Measurements from ENCODE around the gene CEACAM19. TPM values are rescaled to one million over a fixed set of nuclear protein-coding genes. Genes with fewer than 3 reads are reported as not detected.

The CEACAM19 gene
- total RNA-seq, 1 experiment from 2014 or later = 3.5 TPM

DNA sequence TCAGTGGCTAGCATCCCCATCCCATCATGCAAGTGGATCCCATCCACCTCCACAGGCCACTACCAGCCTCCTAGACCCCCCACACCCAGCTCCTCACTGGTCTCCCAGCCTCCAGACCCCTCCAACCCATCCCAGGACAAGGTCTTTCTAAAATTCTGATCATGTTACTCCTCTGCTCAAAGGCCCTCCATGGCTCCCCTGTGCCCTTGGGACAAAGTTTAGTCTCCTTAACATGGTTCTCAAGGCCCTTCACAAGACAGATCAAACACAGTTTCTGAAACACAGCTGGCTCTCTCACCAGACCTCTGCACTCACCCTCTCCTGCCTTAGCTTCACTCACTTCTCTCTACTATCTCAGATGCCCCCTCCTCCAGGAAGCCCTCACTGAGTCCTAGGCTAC lies 9.3 kb downstream of the CEACAM19 start:
- no peak overlapping the region for H2BK120ac ChIP-seq (ENCODE audit: low read depth, low read length, poor library complexity, severe bottlenecking)
- H3K27me3 ChIP-seq (ENCODE audit: insufficient read depth, low read length) = no peaks in the 10 kb centered on the region
- no peak overlapping the region for H3K27ac ChIP-seq (ENCODE audit: insufficient read length, low read depth, low read length)
- H3K36me3 Mint-ChIP-seq (ENCODE audit: insufficient read depth in 1 of 3, low read depth in 3 of 3) = no peaks in the 10 kb centered on the region
- no peak overlapping the region for H4K5ac ChIP-seq (ENCODE audit: insufficient read length, low read depth, low read length)
- no peak overlapping the region for H3K4ac ChIP-seq (ENCODE audit: low read depth, low read length)
- H3K9me3 ChIP-seq (ENCODE audit: control insufficient read depth, low read depth, low read length) = no peaks in the 10 kb centered on the region
- TF ChIP-seq, protein P1, sequence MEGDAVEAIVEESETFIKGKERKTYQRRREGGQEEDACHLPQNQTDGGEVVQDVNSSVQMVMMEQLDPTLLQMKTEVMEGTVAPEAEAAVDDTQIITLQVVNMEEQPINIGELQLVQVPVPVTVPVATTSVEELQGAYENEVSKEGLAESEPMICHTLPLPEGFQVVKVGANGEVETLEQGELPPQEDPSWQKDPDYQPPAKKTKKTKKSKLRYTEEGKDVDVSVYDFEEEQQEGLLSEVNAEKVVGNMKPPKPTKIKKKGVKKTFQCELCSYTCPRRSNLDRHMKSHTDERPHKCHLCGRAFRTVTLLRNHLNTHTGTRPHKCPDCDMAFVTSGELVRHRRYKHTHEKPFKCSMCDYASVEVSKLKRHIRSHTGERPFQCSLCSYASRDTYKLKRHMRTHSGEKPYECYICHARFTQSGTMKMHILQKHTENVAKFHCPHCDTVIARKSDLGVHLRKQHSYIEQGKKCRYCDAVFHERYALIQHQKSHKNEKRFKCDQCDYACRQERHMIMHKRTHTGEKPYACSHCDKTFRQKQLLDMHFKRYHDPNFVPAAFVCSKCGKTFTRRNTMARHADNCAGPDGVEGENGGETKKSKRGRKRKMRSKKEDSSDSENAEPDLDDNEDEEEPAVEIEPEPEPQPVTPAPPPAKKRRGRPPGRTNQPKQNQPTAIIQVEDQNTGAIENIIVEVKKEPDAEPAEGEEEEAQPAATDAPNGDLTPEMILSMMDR (conservative IDR thresholded peaks at IDR 0.05) = no peak
- DNase-seq = no peak
- H2BK5ac ChIP-seq (ENCODE audit: insufficient read length, low read length) = no peak overlapping the region
- H4K20me1 ChIP-seq (ENCODE audit: control insufficient read depth, insufficient read depth, insufficient read length) = no peaks in the 10 kb centered on the region
- no peak overlapping the region for H2AFZ ChIP-seq (ENCODE audit: low read length)
- no peak overlapping the region for H2BK12ac ChIP-seq (ENCODE audit: insufficient read length, low read depth, low read length)
- no peak overlapping the region for H4K8ac ChIP-seq (replicated peaks; ENCODE audit: insufficient read length, low read depth, low read length)
- H3T11ph ChIP-seq (ENCODE audit: low read length) = no peak overlapping the region
- H3K79me1 ChIP-seq (ENCODE audit: insufficient read depth, low read depth, low read length, poor library complexity, severe bottlenecking) = no peaks in the 10 kb centered on the region
- H2BK15ac ChIP-seq (ENCODE audit: low read depth, low read length) = no peak overlapping the region
- no peak overlapping the region for H3K18ac ChIP-seq (ENCODE audit: insufficient read length, low read depth, low read length)
- H3K14ac ChIP-seq (ENCODE audit: insufficient read depth, low read length) = no peak overlapping the region
- no peaks in the 10 kb centered on the region for H3K23me2 ChIP-seq (ENCODE audit: insufficient read length, low read depth, low read length, poor library complexity, severe bottlenecking)
- peaks cover 1% of the 10 kb centered on the region for H3K27me3 Mint-ChIP-seq (ENCODE audit: low read depth)
- peaks cover 10 to 13% of the 10 kb centered on the region in 2 experiments for H3K4me1 Mint-ChIP-seq
- H3K4me2 ChIP-seq (ENCODE audit: insufficient read depth, insufficient read length, low read length) = no peak overlapping the region
- no peak overlapping the region for H3K9ac ChIP-seq (ENCODE audit: extremely low read depth, insufficient read length, low read length)
- H3K23ac ChIP-seq (ENCODE audit: insufficient read length, low read depth, low read length) = no peak overlapping the region
- no peaks in the 10 kb centered on the region for H3K79me2 ChIP-seq (ENCODE audit: insufficient read depth, low read length)
- H3K56ac ChIP-seq (ENCODE audit: insufficient read length, low read depth, low read length) = no peak overlapping the region
- H3K4me1 ChIP-seq (ENCODE audit: insufficient read depth, low read length) = no peaks in the 10 kb centered on the region; the same call in 1 of the 2 replicates
- no peak overlapping the region for H2AK5ac ChIP-seq (ENCODE audit: insufficient read length, low read length)
- H3K27ac Mint-ChIP-seq = no peak overlapping the region
- H3K4me3 Mint-ChIP-seq = no peak overlapping the region
- H4K91ac ChIP-seq (ENCODE audit: insufficient read length, low read depth, low read length) = no peak overlapping the region
- no peaks in the 10 kb centered on the region for H3K9me3 Mint-ChIP-seq
- no peak overlapping the region for H2BK20ac ChIP-seq (ENCODE audit: low read depth, low read length, poor library complexity, severe bottlenecking)
